Esophagus muscularis mucosa (tissue), 4 donors: ENCODE results near the gene SYT4. TPM values are rescaled to one million over a fixed set of nuclear protein-coding genes. Genes with fewer than 3 reads are reported as not detected.
"Not testable (repeated sequence)": the region's sequence is repeated elsewhere in the genome, so short reads cannot be mapped to it uniquely, and the experiment has no call there.

Experiments
- DNase-seq: peaks from one replicate; pipeline ENCODE4 v3.0.0-alpha.2; 2017; ENCODE audit errors: extremely low spot score
- H3K27ac ChIP-seq, 4 donors: fragments of 200-600 bp; sonication (generic); replicated peaks in 1 of 4; 1 replicate in 3 of 4; 2 replicates in 1 of 4; pipeline ENCODE4 v1.5.1; 2016 to 2019; ENCODE audit warnings: mild to moderate bottlenecking in 1 of 4
- H3K27me3 ChIP-seq, 4 donors: fragments of 200-600 bp; sonication (generic); one replicate each; pipeline versions ENCODE4 v1.5.1 to v1.6.0; 2016 to 2019
- H3K36me3 ChIP-seq, 4 donors: fragments of 200-600 bp; sonication (generic); one replicate each; pipeline ENCODE4 v1.5.1; 2016 to 2019
- H3K4me1 ChIP-seq, 4 donors: fragments of 200-600 bp; sonication (generic); one replicate each; pipeline ENCODE4 v1.5.1; 2016 to 2019
- H3K4me3 ChIP-seq, 4 donors: fragments of 200-600 bp; sonication (generic); 1 replicate in 2 of 4; 2 replicates in 2 of 4; pipeline ENCODE4 v1.5.1; 2016 to 2019; ENCODE audit warnings: mild to moderate bottlenecking in 4 of 4, moderate library complexity in 1 of 4
- H3K9me3 ChIP-seq, 4 donors: fragments of 200-600 bp; sonication (generic); 1 replicate in 3 of 4; 2 replicates in 1 of 4; pipeline ENCODE4 v1.5.1; 2016 to 2019
- EP300 ChIP-seq: sonication (generic); formaldehyde crosslinking; IDR thresholded peaks from one replicate; pipeline ENCODE4 v1.6.1; 2017; ENCODE audit warnings: antibody characterized with exemption
- POLR2A ChIP-seq: fragments of 450-650 bp; IDR thresholded peaks from one replicate; pipeline ENCODE4 v1.6.1; 2017; ENCODE audit warnings: antibody characterized with exemption, moderate library complexity, mild to moderate bottlenecking, low read depth
- POLR2AphosphoS5 ChIP-seq, 2 donors: sonication (generic); formaldehyde crosslinking; IDR thresholded peaks; one replicate each; pipeline ENCODE4 v1.6.1; 2017; ENCODE audit warnings: antibody characterized with exemption in 2 of 2
- WGBS: methylation state at CpG from one replicate; pipeline ENCODE4 v1.1.5; 2018; 5-methylcytosine and 5-hydroxymethylcytosine counted together
- intact Hi-C: fragments of 100-400 bp; cut with DNase I; formaldehyde crosslinking; loops from one replicate; pipeline ENCODE4 v1.15.1; 2023
- total RNA-seq, 4 donors: library from RNA; depleted of rRNA; stranded (reverse); fragments of >200 nt; gene quantifications; one replicate each; pipeline versions ENCODE4 v1.1.0 to v1.2.1, GENCODE V29; 2016
- TF ChIP-seq, protein P1 (sequence below), 3 experiments: fragments of 200-600 bp in 2 of 3; fragments of 450-650 bp in 1 of 3; sonication (generic) in 2 of 3; IDR thresholded peaks; one replicate each; pipeline ENCODE4 v1.5.1; 2017 to 2019; ENCODE audit warnings: antibody characterized with exemption in 3 of 3, mild to moderate bottlenecking in 2 of 3, moderate library complexity in 1 of 3

SYT4 gene
- total RNA-seq, 4 donors from 2014 or later: 0.69 to 2.2 (median 1.00) TPM

GRCh38 chr18:43310239-43310638 is 32.9 kb upstream of the SYT4 start:
- Histone ChIP-seq H3K4me1 (no peaks in the 10 kb centered on the region), H3K27me3 (no peaks in the 10 kb centered on the region)

GRCh38 chr18:43303376-43303775 is 26.1 kb upstream of the SYT4 start:
- 78% methylated on average over 2 of the region's 2 CpGs for WGBS
- intact Hi-C loops: no loop called here
- no peaks in the 10 kb centered on the region for H3K27me3 ChIP-seq
- no peak for TF ChIP-seq EP300
- TF ChIP-seq POLR2AphosphoS5 (IDR thresholded peaks at IDR 0.05): no peak
- no peak for TF ChIP-seq POLR2A
- TF ChIP-seq, protein P1, sequence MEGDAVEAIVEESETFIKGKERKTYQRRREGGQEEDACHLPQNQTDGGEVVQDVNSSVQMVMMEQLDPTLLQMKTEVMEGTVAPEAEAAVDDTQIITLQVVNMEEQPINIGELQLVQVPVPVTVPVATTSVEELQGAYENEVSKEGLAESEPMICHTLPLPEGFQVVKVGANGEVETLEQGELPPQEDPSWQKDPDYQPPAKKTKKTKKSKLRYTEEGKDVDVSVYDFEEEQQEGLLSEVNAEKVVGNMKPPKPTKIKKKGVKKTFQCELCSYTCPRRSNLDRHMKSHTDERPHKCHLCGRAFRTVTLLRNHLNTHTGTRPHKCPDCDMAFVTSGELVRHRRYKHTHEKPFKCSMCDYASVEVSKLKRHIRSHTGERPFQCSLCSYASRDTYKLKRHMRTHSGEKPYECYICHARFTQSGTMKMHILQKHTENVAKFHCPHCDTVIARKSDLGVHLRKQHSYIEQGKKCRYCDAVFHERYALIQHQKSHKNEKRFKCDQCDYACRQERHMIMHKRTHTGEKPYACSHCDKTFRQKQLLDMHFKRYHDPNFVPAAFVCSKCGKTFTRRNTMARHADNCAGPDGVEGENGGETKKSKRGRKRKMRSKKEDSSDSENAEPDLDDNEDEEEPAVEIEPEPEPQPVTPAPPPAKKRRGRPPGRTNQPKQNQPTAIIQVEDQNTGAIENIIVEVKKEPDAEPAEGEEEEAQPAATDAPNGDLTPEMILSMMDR (IDR thresholded peaks at IDR 0.05): no peak
- H3K4me1 ChIP-seq: no peaks in the 10 kb centered on the region
- no peak for DNase-seq
- H3K36me3 ChIP-seq: no peaks in the 10 kb centered on the region
- no peak overlapping the region for H3K27ac ChIP-seq
- H3K9me3 ChIP-seq: no peaks in the 10 kb centered on the region
- H3K4me3 ChIP-seq: no peak overlapping the region

More at GRCh38 chr18:43310239-43310638, 32.9 kb upstream of the SYT4 start:
- H3K4me3 ChIP-seq: no peak overlapping the region
- H3K36me3 ChIP-seq: no peaks in the 10 kb centered on the region
- no peak overlapping the region for H3K27ac ChIP-seq
- WGBS: 45% methylated on average over 1 of the region's 1 CpG
- no peak for DNase-seq
- TF ChIP-seq POLR2AphosphoS5 (IDR thresholded peaks at IDR 0.05) (no peak), EP300 (no peak), POLR2A (no peak)
- TF ChIP-seq, protein P1 (IDR thresholded peaks at IDR 0.05): no peak
- intact Hi-C loops: no loop called here
- H3K9me3 ChIP-seq: no peaks in the 10 kb centered on the region

DNA sequence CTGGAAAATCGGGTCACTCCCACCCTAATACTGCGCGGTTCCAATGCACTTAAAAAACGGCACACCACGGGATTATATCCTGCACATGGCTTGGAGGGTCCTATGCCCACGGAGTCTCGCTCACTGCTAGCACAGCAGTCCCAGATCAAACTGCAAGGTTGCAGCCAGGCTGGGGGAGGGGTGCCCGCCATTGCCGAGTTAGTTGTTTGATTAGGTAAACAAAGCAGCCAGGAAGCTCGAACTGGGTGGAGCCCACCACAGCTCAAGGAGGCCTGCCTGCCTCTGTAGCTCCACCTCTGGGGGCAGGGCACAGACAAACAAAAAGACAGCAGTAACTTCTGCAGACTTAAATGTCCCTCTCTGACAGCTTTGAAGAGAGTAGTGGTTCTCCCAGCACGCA is 8.9 kb upstream of the SYT4 start:
- H3K36me3 ChIP-seq, intact Hi-C loops, H3K4me1 ChIP-seq, DNase-seq, H3K27me3 ChIP-seq, H3K4me3 ChIP-seq, H3K27ac ChIP-seq, H3K9me3 ChIP-seq: not testable (repeated sequence)
- 82% methylated on average over 11 of the region's 11 CpGs for WGBS

- no peaks in the 10 kb centered on the region for H3K36me3 ChIP-seq
- intact Hi-C loops: no loop called here
- TF ChIP-seq, protein P1 (IDR thresholded peaks at IDR 0.05): no peak
- TF ChIP-seq POLR2A (no peak), EP300 (no peak), POLR2AphosphoS5 (IDR thresholded peaks at IDR 0.05) (no peak)
- H3K9me3 ChIP-seq: no peaks in the 10 kb centered on the region
- no peaks in the 10 kb centered on the region for H3K4me1 ChIP-seq
- no peak overlapping the region for H3K27ac ChIP-seq
- 93% methylated on average over 4 of the region's 16 CpGs for WGBS
- H3K4me3 ChIP-seq: no peak overlapping the region
- no peak for DNase-seq
- H3K27me3 ChIP-seq: peaks cover 0 to 7% (median 0%) of the 10 kb centered on the region in 4 donors
Observed at GRCh38 chr18:43283299-43283698, 6.0 kb upstream of the SYT4 start.

GRCh38 chr18:43279015-43279744 is 1.9 kb upstream of the SYT4 start:
- TF ChIP-seq, protein P1 (IDR thresholded peaks at IDR 0.05): no peak
- TF ChIP-seq POLR2A (no peak), POLR2AphosphoS5 (IDR thresholded peaks at IDR 0.05) (no peak), EP300 (no peak)
- H3K27ac ChIP-seq: no peak overlapping the region
- H3K27me3 ChIP-seq: peaks cover 0 to 20% (median 1%) of the 10 kb centered on the region in 4 donors
- DNase-seq: no peak
- intact Hi-C loops: no loop called here
- H3K36me3 ChIP-seq: no peaks in the 10 kb centered on the region
- 8% methylated on average over 6 of the region's 6 CpGs for WGBS
- no peak overlapping the region for H3K4me3 ChIP-seq
- H3K9me3 ChIP-seq: no peaks in the 10 kb centered on the region
- H3K4me1 ChIP-seq: peaks cover 0 to 6% (median 4%) of the 10 kb centered on the region in 4 donors
